ENCODE measurements around the gene WNT3A. TPM values are rescaled to one million over a fixed set of nuclear protein-coding genes. Genes with fewer than 3 reads are reported as not detected.

Gene WNT3A
- polyA plus RNA-seq, 1 of the 3 experiments (the other 2 are of a cell fraction): not detected

DNA sequence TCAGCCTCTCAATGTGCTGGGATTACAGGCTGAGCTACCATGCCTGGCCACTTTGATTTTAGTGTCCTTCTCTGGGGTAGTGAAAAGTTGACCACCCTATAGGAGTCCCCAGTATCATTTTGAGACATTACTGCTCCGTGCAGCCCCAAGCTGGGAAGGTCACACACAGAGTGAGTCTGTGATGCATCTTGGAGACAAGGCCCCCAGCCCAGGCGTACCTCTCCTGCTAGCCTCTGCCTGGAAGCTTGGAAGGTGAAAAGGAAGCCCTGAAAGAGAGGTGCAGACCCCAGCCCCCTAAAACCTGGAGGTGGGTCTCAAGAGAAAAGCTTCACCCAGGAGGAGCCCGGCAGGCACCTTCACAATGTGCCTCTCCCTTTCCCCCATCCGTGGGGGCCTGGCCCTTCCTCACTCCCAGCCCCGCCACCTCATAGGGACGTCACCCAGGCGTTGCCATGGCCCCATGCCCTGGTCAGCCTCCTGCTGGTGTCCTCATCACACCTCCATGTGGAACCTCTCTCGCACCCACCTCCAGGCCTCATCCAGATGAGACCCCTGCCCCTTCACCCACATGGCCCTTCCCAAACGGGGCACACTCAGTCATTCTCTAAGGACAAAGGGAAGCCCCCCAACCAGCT is 70.1 kb downstream of the WNT3A start (continued):
- TF ChIP-seq, protein P1, sequence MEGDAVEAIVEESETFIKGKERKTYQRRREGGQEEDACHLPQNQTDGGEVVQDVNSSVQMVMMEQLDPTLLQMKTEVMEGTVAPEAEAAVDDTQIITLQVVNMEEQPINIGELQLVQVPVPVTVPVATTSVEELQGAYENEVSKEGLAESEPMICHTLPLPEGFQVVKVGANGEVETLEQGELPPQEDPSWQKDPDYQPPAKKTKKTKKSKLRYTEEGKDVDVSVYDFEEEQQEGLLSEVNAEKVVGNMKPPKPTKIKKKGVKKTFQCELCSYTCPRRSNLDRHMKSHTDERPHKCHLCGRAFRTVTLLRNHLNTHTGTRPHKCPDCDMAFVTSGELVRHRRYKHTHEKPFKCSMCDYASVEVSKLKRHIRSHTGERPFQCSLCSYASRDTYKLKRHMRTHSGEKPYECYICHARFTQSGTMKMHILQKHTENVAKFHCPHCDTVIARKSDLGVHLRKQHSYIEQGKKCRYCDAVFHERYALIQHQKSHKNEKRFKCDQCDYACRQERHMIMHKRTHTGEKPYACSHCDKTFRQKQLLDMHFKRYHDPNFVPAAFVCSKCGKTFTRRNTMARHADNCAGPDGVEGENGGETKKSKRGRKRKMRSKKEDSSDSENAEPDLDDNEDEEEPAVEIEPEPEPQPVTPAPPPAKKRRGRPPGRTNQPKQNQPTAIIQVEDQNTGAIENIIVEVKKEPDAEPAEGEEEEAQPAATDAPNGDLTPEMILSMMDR (IDR thresholded peaks at IDR 0.05): no peak
- no peak for TF ChIP-seq RAD21 (IDR thresholded peaks at IDR 0.05; ENCODE audit: low read length)
- no peak for TF ChIP-seq TEAD4 (IDR thresholded peaks at IDR 0.05; ENCODE audit: borderline replicate concordance, insufficient read depth)
- no peak for TF ChIP-seq EP300 (IDR thresholded peaks at IDR 0.05; ENCODE audit: borderline replicate concordance in 1 of 2, low read depth in 1 of 2, low read length in 1 of 2)

DNA sequence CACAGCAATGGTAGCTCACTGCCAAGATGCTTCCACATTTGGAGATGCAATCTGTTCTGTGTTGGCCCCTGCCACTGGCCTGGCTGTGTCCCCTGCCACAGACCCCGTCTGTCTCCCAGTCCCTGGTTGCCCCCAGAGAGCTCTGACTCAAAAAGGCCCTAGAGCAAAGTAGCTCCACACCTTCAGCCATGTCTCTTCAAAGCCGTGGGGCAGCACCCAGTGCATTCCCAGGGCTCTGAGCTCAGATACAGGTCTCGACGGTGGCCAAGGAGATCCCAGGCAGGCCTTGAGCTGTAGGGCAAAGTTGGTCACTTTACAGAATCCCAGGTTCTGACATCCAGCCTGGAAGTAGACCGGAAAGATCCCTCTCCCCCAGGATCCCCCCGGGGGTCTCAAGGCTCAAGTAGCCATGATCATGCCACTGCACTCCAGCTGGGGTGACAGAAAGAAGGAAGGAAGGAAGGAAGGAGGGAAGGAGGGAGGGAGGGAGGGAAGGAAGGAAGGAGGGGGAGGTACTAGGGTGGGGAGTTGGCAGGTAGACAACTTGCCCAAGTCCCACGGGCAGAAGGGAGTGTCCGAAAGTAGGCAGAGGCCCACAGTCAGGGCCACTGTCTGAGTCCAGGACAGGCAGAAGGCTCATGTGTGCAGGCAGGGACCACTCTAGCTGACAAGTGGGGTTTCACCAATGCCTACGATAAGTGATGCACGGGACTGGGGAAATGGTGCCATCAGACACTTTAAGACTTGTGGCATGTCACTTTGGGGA is 71.0 kb downstream of the WNT3A start:
- ChIA-PET POLR2A (no interaction called here), CTCF (interaction anchor here (1.1 to 2.2 kb wide), 3 partner anchors 53 to 78 kb away, joined by 4 to 6 read pairs (median 6); no protein-coding TSS in a partner anchor)
- WGBS (ENCODE audit: low lambda C conversion rate): 85% methylated on average over 8 of the region's 10 CpGs

More for the DNA sequence above, 71.0 kb downstream of the WNT3A start:
- H3K9me2 ChIP-seq: no peaks in the 10 kb centered on the region
- H3K36me3 ChIP-seq (replicated peaks in 1 of 2; ENCODE audit: control insufficient read depth in 1 of 2, insufficient read depth in 2 of 2, low read length in 1 of 2): no peaks in the 10 kb centered on the region
- H3K9ac ChIP-seq: no peak overlapping the region
- H3K4me2 ChIP-seq: no peak overlapping the region
- no peak overlapping the region for H3K4me3 ChIP-seq (ENCODE audit: low read depth in 2 of 2, low read length in 1 of 2)
- H3K79me2 ChIP-seq (ENCODE audit: insufficient read depth): peaks cover 34% of the 10 kb centered on the region
- H3K27ac ChIP-seq (ENCODE audit: low read depth in 2 of 2, low read length in 1 of 2): no peak overlapping the region
- peaks cover 4 to 23% of the 10 kb centered on the region in 2 experiments; a peak in 2 of 4 replicates for H3K4me1 ChIP-seq (ENCODE audit: control insufficient read depth in 1 of 2, insufficient read depth in 2 of 2, low read depth in 1 of 2, low read length in 1 of 2)
- peaks cover 7% of the 10 kb centered on the region for H3F3A ChIP-seq (replicated peaks; ENCODE audit: insufficient read depth)
- no peak overlapping the region for H2AFZ ChIP-seq (ENCODE audit: low read depth)
- H3K27me3 ChIP-seq (ENCODE audit: insufficient read depth): no peaks in the 10 kb centered on the region
- no peaks in the 10 kb centered on the region for H4K20me1 ChIP-seq (ENCODE audit: insufficient read depth)
- no peak for TF ChIP-seq FOXM1 (IDR thresholded peaks at IDR 0.05; ENCODE audit: low read depth)
- TF ChIP-seq NRF1 (IDR thresholded peaks at IDR 0.05; ENCODE audit: low read depth, low read length): no peak
- TF ChIP-seq JUND (IDR thresholded peaks at IDR 0.05): no peak
- TF ChIP-seq RXRA (IDR thresholded peaks at IDR 0.05; ENCODE audit: borderline replicate concordance, low read depth): no peak
- no peak for TF ChIP-seq GATA2 (CRISPR knock-in tag; IDR thresholded peaks at IDR 0.05)
- TF ChIP-seq RCOR1 (IDR thresholded peaks at IDR 0.05; ENCODE audit: low read length): no peak
- TF ChIP-seq YY1 (IDR thresholded peaks at IDR 0.05; ENCODE audit: low read depth): no peak
- no peak for TF ChIP-seq CHD2 (IDR thresholded peaks at IDR 0.05; ENCODE audit: low read length, partially characterized antibody)
- TF ChIP-seq, protein P1 (IDR thresholded peaks at IDR 0.05): no peak
- TF ChIP-seq TAF1 (IDR thresholded peaks at IDR 0.05; ENCODE audit: borderline replicate concordance, low read depth, low read length): no peak
- TF ChIP-seq, protein P2, sequence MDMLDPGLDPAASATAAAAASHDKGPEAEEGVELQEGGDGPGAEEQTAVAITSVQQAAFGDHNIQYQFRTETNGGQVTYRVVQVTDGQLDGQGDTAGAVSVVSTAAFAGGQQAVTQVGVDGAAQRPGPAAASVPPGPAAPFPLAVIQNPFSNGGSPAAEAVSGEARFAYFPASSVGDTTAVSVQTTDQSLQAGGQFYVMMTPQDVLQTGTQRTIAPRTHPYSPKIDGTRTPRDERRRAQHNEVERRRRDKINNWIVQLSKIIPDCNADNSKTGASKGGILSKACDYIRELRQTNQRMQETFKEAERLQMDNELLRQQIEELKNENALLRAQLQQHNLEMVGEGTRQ (IDR thresholded peaks at IDR 0.05; ENCODE audit: borderline replicate concordance, low read depth, low read length): no peak
- no peak for TF ChIP-seq MEF2A (IDR thresholded peaks at IDR 0.05; ENCODE audit: borderline replicate concordance, low read depth)
- no peak for TF ChIP-seq TEAD4 (IDR thresholded peaks at IDR 0.05; ENCODE audit: borderline replicate concordance, insufficient read depth)
- TF ChIP-seq, protein P3, sequence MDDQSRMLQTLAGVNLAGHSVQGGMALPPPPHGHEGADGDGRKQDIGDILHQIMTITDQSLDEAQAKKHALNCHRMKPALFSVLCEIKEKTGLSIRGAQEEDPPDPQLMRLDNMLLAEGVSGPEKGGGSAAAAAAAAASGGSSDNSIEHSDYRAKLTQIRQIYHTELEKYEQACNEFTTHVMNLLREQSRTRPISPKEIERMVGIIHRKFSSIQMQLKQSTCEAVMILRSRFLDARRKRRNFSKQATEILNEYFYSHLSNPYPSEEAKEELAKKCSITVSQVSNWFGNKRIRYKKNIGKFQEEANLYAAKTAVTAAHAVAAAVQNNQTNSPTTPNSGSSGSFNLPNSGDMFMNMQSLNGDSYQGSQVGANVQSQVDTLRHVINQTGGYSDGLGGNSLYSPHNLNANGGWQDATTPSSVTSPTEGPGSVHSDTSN (IDR thresholded peaks at IDR 0.05): no peak
- TF ChIP-seq, protein P4, sequence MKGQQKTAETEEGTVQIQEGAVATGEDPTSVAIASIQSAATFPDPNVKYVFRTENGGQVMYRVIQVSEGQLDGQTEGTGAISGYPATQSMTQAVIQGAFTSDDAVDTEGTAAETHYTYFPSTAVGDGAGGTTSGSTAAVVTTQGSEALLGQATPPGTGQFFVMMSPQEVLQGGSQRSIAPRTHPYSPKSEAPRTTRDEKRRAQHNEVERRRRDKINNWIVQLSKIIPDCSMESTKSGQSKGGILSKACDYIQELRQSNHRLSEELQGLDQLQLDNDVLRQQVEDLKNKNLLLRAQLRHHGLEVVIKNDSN (IDR thresholded peaks at IDR 0.05; ENCODE audit: borderline replicate concordance, low read depth): no peak
- TF ChIP-seq SIN3A (IDR thresholded peaks at IDR 0.05; ENCODE audit: borderline replicate concordance, low read depth, low read length): no peak
- no peak for DNase-seq
- H3K9me3 ChIP-seq: no peaks in the 10 kb centered on the region

All from SK-N-SH (cell line).